K562 (cell line): Measurements from ENCODE around the gene KPTN. TPM values are rescaled to one million over a fixed set of nuclear protein-coding genes. Genes with fewer than 3 reads are reported as not detected.
A peak's percentile ranks its signal among the peaks of the same experiment; 100 is the strongest.

Experiments
- ATAC-seq: fragments of 200-7000 bp; cut with Tn5 transposase; 3 replicates; pipeline ENCODE4 v1.9.1; 2020; ENCODE audit warnings: moderate library complexity
- Bru-seq: library from RNA; stranded (reverse); fragments of 400-500 nt; gene quantifications from one replicate; lab custom pipeline; 2021; lab: Mats Ljungman, UMichigan
- BruChase-seq, 2 experiments: library from RNA; stranded (reverse); fragments of 400-500 nt; gene quantifications; one replicate each; lab custom pipeline; 2021; lab: Mats Ljungman, UMichigan
- BruUV-seq: library from RNA; stranded (reverse); fragments of 400-500 nt; replicated peaks from 2 replicates; lab custom pipeline; 2021; lab: Mats Ljungman, UMichigan
- CTCF ChIA-PET: fragments of 300-600 bp; formaldehyde crosslinking; extraction: SDS; loops from one replicate; lab custom pipeline; 2021; ENCODE audit warnings: low intra/inter-chr PET ratio; lab: Yijun Ruan, JAX
- POLR2A ChIA-PET: fragments of 300-600, 350-650 bp; sonication (Branson Sonifier 250); formaldehyde crosslinking; extraction: SDS; loops from one replicate; lab custom pipeline; 2021; ENCODE audit warnings: antibody characterized with exemption, inconsistent platforms; lab: Yijun Ruan, JAX
- DNase-seq, 4 experiments: peaks; one replicate each; pipeline versions ENCODE4 v3.0.0 to v3.0.0-alpha.2; 2011 to 2018; ENCODE audit warnings: low spot score in 3 of 4, mixed read lengths in 3 of 4; ENCODE audit errors: extremely low read depth in 1 of 4
- FAIRE-seq: peaks from 2 replicates; lab custom pipeline; 2011; peaks lifted over from hg19 to GRCh38; lab: Jason Lieb, UNC
- H2AFZ ChIP-seq: 2 replicates; pipeline ENCODE4 v1.6.0; 2011; ENCODE audit warnings: low read depth, low read length, control low read depth, inconsistent platforms
- H3K27ac ChIP-seq: fragments of 200-600 bp; 3 replicates; pipeline ENCODE4 v1.8.0; 2011; ENCODE audit warnings: low read depth, mild to moderate bottlenecking, control low read depth, inconsistent platforms, low read length, moderate library complexity, mixed read lengths; ENCODE audit errors: extremely low read depth
- H3K27me3 ChIP-seq, 2 experiments: fragments of 300-600 bp in 1 of 2; 2 replicates in 1 of 2; 3 replicates in 1 of 2; pipeline versions ENCODE4 v1.6.0 to v1.8.0; 2011; ENCODE audit warnings: inconsistent platforms in 2 of 2, low read length in 2 of 2, mild to moderate bottlenecking in 1 of 2, mixed read lengths in 1 of 2, moderate library complexity in 1 of 2; ENCODE audit not compliant: control insufficient read depth in 2 of 2, insufficient read depth in 2 of 2
- H3K36me3 ChIP-seq: fragments of 300-600 bp; 3 replicates; pipeline ENCODE4 v1.8.0; 2011; ENCODE audit warnings: mild to moderate bottlenecking, low read length, inconsistent platforms; ENCODE audit not compliant: control insufficient read depth, insufficient read depth
- H3K4me1 ChIP-seq, 2 experiments: fragments of 200-600 bp in 1 of 2; replicated peaks in 1 of 2; 2 replicates in 1 of 2; 3 replicates in 1 of 2; pipeline versions ENCODE4 v1.5.1 to v1.8.0; 2011; ENCODE audit warnings: inconsistent platforms in 2 of 2, low read length in 2 of 2, mild to moderate bottlenecking in 1 of 2, mixed read lengths in 1 of 2, moderate library complexity in 1 of 2; ENCODE audit not compliant: control insufficient read depth in 2 of 2, insufficient read depth in 2 of 2
- H3K4me2 ChIP-seq: 2 replicates; pipeline ENCODE4 v1.6.1; 2011; ENCODE audit warnings: low read length, control low read depth, inconsistent platforms, mixed read lengths; ENCODE audit not compliant: insufficient read depth
- H3K4me3 ChIP-seq: fragments of 200-600 bp; sonication (generic), shearing (Covaris generic); 2 replicates; pipeline ENCODE4 v1.5.1; 2016; ENCODE audit warnings: control low read depth, inconsistent platforms
- H3K79me2 ChIP-seq: fragments of 200-600 bp; 3 replicates; pipeline ENCODE4 v1.8.0; 2011; ENCODE audit warnings: low read length, inconsistent platforms; ENCODE audit not compliant: control insufficient read depth, insufficient read depth
- H3K9ac ChIP-seq, 2 experiments: 2 replicates each; pipeline versions ENCODE4 v1.6.0 to v1.6.1; 2011; ENCODE audit warnings: low read depth in 2 of 2, low read length in 2 of 2, control low read depth in 1 of 2, inconsistent platforms in 1 of 2, mild to moderate bottlenecking in 1 of 2, mixed read lengths in 1 of 2; ENCODE audit not compliant: insufficient read depth in 1 of 2
- H3K9me1 ChIP-seq: one replicate; pipeline ENCODE4 v1.6.0; 2011; ENCODE audit warnings: inconsistent platforms, mild to moderate bottlenecking, low read length, moderate library complexity; ENCODE audit not compliant: control insufficient read depth, insufficient read depth
- H3K9me3 ChIP-seq: replicated peaks from 2 replicates; pipeline ENCODE4 v1.5.1; 2011; ENCODE audit warnings: low read depth, low read length, inconsistent platforms; ENCODE audit not compliant: control insufficient read depth, insufficient read depth
- H4K20me1 ChIP-seq: replicated peaks from 2 replicates; pipeline ENCODE4 v1.6.1; 2011; ENCODE audit warnings: low read length, inconsistent platforms, mixed read lengths; ENCODE audit not compliant: control insufficient read depth, insufficient read depth
- AFF1 ChIP-seq, 2 experiments: fragments of 450-650 bp; IDR thresholded peaks; 2 replicates each; pipeline ENCODE4 v1.6.1; 2018; ENCODE audit warnings: mild to moderate bottlenecking in 2 of 2, low read depth in 1 of 2; ENCODE audit not compliant: partially characterized antibody in 2 of 2
- CBX5 ChIP-seq: IDR thresholded peaks from 2 replicates; pipeline ENCODE4 v1.6.1; 2014; ENCODE audit warnings: low read depth, borderline replicate concordance
- CGGBP1 ChIP-seq: fragments of 250-450 bp; sonication (Bioruptor Pico); IDR thresholded peaks from 2 replicates; pipeline ENCODE4 v1.9.0; 2021; ENCODE audit warnings: mild to moderate bottlenecking
- CHCHD3 ChIP-seq: fragments of 250-450 bp; sonication (Bioruptor Pico); IDR thresholded peaks from 2 replicates; pipeline ENCODE4 v2.1.2; 2022; ENCODE audit warnings: mild to moderate bottlenecking
- FOXA1 ChIP-seq: fragments of 450-650 bp; IDR thresholded peaks from 2 replicates; pipeline ENCODE4 v1.6.1; 2016; ENCODE audit warnings: mild to moderate bottlenecking, borderline replicate concordance
- RBFOX2 ChIP-seq: fragments of 200-400 bp; formaldehyde crosslinking; IDR thresholded peaks from 2 replicates; pipeline ENCODE4 v1.6.1; 2017; ENCODE audit warnings: low read depth, mild to moderate bottlenecking, low read length, moderate library complexity
- ZNF311 ChIP-seq: fragments of 250-450 bp; sonication (Bioruptor Pico); IDR thresholded peaks from 2 replicates; pipeline ENCODE4 v1.4.0; 2020; ENCODE audit warnings: mild to moderate bottlenecking, moderate library complexity
- ZNF436 ChIP-seq: fragments of 250-450, 450-650 bp; sonication (Bioruptor Pico); formaldehyde crosslinking; IDR thresholded peaks from 2 replicates; pipeline ENCODE4 v1.7.0; 2020; ENCODE audit warnings: mild to moderate bottlenecking
- WGBS: fragments of 100-300 bp; shearing (Covaris generic); methylation state at CpG from one replicate; pipeline ENCODE4 v1.1.6; 2016; ENCODE audit warnings: low coverage, mixed read lengths; ENCODE audit not compliant: insufficient coverage; ENCODE audit errors: missing lambda C conversion rate; 5-methylcytosine and 5-hydroxymethylcytosine counted together
- in situ Hi-C: fragments of 300-500 bp; cut with MboI; formaldehyde crosslinking; loops from 4 replicates; pipeline ENCODE4 v1.15.0; 2018; ENCODE audit warnings: inconsistent platforms, mixed read lengths
- intact Hi-C: fragments of 100-400 bp; cut with micrococcal nuclease; formaldehyde crosslinking; loops from 2 replicates; pipeline ENCODE4 v1.14.2; 2022
- long read RNA-seq, 3 experiments: library from polyadenylated mRNA in 2 of 3; library from RNA in 1 of 3; unstranded in 2 of 3; stranded (forward) in 1 of 3; transcript quantifications; one replicate each; pipeline ENCODE4 v2.0.0, GENCODE V29; 2019 to 2022
- polyA minus RNA-seq, 3 experiments: library from RNA; depleted of rRNA, polyadenylated mRNA; stranded (reverse); fragments of >200 nt; gene quantifications; 2 replicates each; pipeline ENCODE4 v1.2.3, GENCODE V29; 2011
- polyA plus RNA-seq, 8 experiments: library from polyadenylated mRNA; depleted of rRNA in 4 of 8; stranded (reverse) in 5 of 8; unstranded in 3 of 8; fragments of >200 nt; fragmentation: Nextera tagmentation in 2 of 8; fragmentation: Illumina TruSeq in 1 of 8; extraction: Ambion mirVana in 2 of 8; extraction: Trizol in 1 of 8; gene quantifications; 2 replicates each; pipeline versions ENCODE4 v1.2.1 to v1.2.3, GENCODE V29; 2011 to 2014; ENCODE audit warnings: inconsistent platforms in 1 of 8, missing spikeins in 1 of 8
- total RNA-seq, 7 experiments: library from RNA; depleted of rRNA in 6 of 7; stranded (reverse); fragments of >200 nt in 6 of 7; fragmentation: Illumina TruSeq in 2 of 7; extraction: Trizol in 2 of 7; gene quantifications; 2 replicates each; pipeline versions ENCODE4 v1.2.1 to v1.2.3, GENCODE V29; 2011 to 2021; ENCODE audit warnings: low replicate concordance in 1 of 7

Gene KPTN
- 6.2 and 16.4 TPM in 2 replicates for total RNA-seq (2011; cell fraction: chromatin; rRNA removed; ENCODE audit: low replicate concordance)
- 13.6 and 14.7 TPM in 2 replicates for total RNA-seq (2011; cell fraction: nucleolus; rRNA removed)
- total RNA-seq (2011; cell fraction: nucleoplasm; rRNA removed), result 7.3 and 7.6 TPM in 2 replicates
- total RNA-seq (2014; rRNA removed), result 8.5 and 11.9 TPM in 2 replicates
- 4.9 and 6.4 TPM in 2 replicates for total RNA-seq (2014; rRNA removed; fragmentation: Illumina TruSeq; extraction: Trizol)
- total RNA-seq (2015; rRNA removed; fragmentation: Illumina TruSeq; extraction: Trizol), result 7.8 and 8.0 TPM in 2 replicates
- 14.3 and 16.3 TPM in 2 replicates for total RNA-seq (2021)
- polyA plus RNA-seq (2011; rRNA removed), result 10.0 and 10.5 TPM in 2 replicates
- polyA plus RNA-seq (2011; cell fraction: cytosol; rRNA removed), result 9.7 and 17.1 TPM in 2 replicates
- 28.4 and 49.7 TPM in 2 replicates for polyA plus RNA-seq (2011; cell fraction: nucleus; rRNA removed)
- 11.8 and 12.7 TPM in 2 replicates for polyA plus RNA-seq (2012)
- 12.3 and 18.2 TPM in 2 replicates for polyA plus RNA-seq (2014; fragmentation: Illumina TruSeq; extraction: Trizol)
- polyA plus RNA-seq (2014; fragmentation: Nextera tagmentation; extraction: Ambion mirVana), result 1 to 10 TPM in 1 of 2 experiments, under 1 TPM in 1; 0.56 to 2.7 TPM
- 16.2 and 18.6 TPM in 2 replicates for polyA plus RNA-seq (2014; rRNA removed)
- polyA minus RNA-seq (2011; rRNA and poly(A)+ RNA removed), result 2.6 and 4.0 TPM in 2 replicates
- 2.9 and 5.1 TPM in 2 replicates for polyA minus RNA-seq (2011; cell fraction: cytosol; rRNA and poly(A)+ RNA removed)
- 2.8 TPM in 2 replicates for polyA minus RNA-seq (2011; cell fraction: nucleus; rRNA and poly(A)+ RNA removed)
- percentile 47 among the genes with signal in this experiment for Bru-seq, nascent RNA
- BruChase-seq, experiment 1, labeled RNA remaining after a 2-hour chase, result percentile 43 among the genes with signal in this experiment
- BruChase-seq, experiment 2, labeled RNA remaining after a 6-hour chase, result percentile 49 among the genes with signal in this experiment
- long read RNA-seq, experiment 1, transcript KPTN-201 (12 exons, 1,691 nt), result major isoform, 34 of 63 reads
- long read RNA-seq, experiment 1, partial matches to known transcripts, result 20 of 63 reads
- long read RNA-seq, experiment 1, other reads (novel, unspliced or antisense), result 9 of 63 reads
- long read RNA-seq, experiment 2, transcript KPTN-201 (12 exons, 1,691 nt), result major isoform, 10 of 16 reads
- long read RNA-seq, experiment 2, partial matches to known transcripts, result 5 of 16 reads
- long read RNA-seq, experiment 2, other reads (novel, unspliced or antisense), result 1 of 16 reads
- long read RNA-seq, experiment 3, transcript KPTN-201 (12 exons, 1,691 nt), result major isoform, 9 of 16 reads
- long read RNA-seq, experiment 3, partial matches to known transcripts, result 4 of 16 reads
- long read RNA-seq, experiment 3, other reads (novel, unspliced or antisense), result 3 of 16 reads

- peak; percentile 89 for ATAC-seq
- no peaks in the 10 kb centered on the region for H4K20me1 ChIP-seq
- no peaks in the 10 kb centered on the region for H3K9me1 ChIP-seq
- peak within 1 kb of the TSS; percentile 67 for H3K4me3 ChIP-seq
- peak within 1 kb of the TSS; percentile 98 for H2AFZ ChIP-seq
- H3K4me2 ChIP-seq, result peak within 1 kb of the TSS; percentile 86
- ChIA-PET POLR2A (interaction anchor here (0.6 to 2.6 kb wide), 13 partner anchors 8 to 1565 kb away, joined by 3 to 8 read pairs (median 4); partner anchors contain the start of gene SAE1), CTCF (interaction anchor here (0.7 to 1.1 kb wide), 2 partner anchors 13 to 47 kb away, joined by 3 read pairs; no protein-coding TSS in a partner anchor)
- DNase-seq, result peak; percentile 92 to 94 (median 94)
- H3K4me1 ChIP-seq, result peaks cover 7 to 44% of the 10 kb centered on the region in 2 experiments; a peak in 3 of 5 replicates
- whole genome bisulfite sequencing, result under 1% methylated on average over 49 of the region's 57 CpGs
- in situ Hi-C loops, result no loop called here
- peak within 1 kb of the TSS; percentile 88 to 99 for H3K9ac ChIP-seq
- peak within 1 kb of the TSS; percentile 88 for H3K27ac ChIP-seq
- H3K79me2 ChIP-seq, result peaks cover 12% of the 10 kb centered on the region
- peaks cover 14% of the 10 kb centered on the region; the same call in 2 of the 3 replicates for H3K36me3 ChIP-seq
- intact Hi-C loops, result loop anchor here (5.0 kb wide), 2 partner anchors 33 to 47 kb away; partner anchors contain the start of gene NAPA
- peak; percentile 88 for FAIRE-seq
- no peaks in the 10 kb centered on the region for H3K9me3 ChIP-seq
- BruUV-seq, result TSS peak; percentile 82
- no peaks in the 10 kb centered on the region for H3K27me3 ChIP-seq
- no peak; the same call in 1 of the 2 replicates for TF ChIP-seq ZNF436 (CRISPR knock-in tag)
- TF ChIP-seq RBFOX2, result peak; percentile 85
- TF ChIP-seq CHCHD3 (CRISPR knock-in tag), result no peak
- TF ChIP-seq FOXA1, result no peak
- no peak for TF ChIP-seq CBX5
- TF ChIP-seq AFF1 (IDR thresholded peaks at IDR 0.05; ENCODE audit: low read depth in 1 of 2, partially characterized antibody in 2 of 2), result peak in 1 of 2 experiments; percentile 32
- 0 out of 2 replicates have a peak, but pooled peaks have one; percentile 13 for TF ChIP-seq ZNF311 (CRISPR knock-in tag)
- no peak for TF ChIP-seq CGGBP1 (CRISPR knock-in tag)
These were observed at the start of gene KPTN for GRCh38 chr19:47483800-47484690. Gene KPTN (minus strand): TSS chr19:47484219. CDS start chr19:47484160, 59 bp downstream.
